Fibroblast of skin of left biceps (primary cell): ENCODE data around the gene ARHGAP27.
A peak's percentile ranks its signal among the peaks of the same experiment; 100 is the strongest.

Experiments used
- DNase-seq, 2 experiments: peaks; one replicate each; pipeline ENCODE4 v3.0.0-alpha.2; 2013; ENCODE audit warnings: low read depth in 2 of 2

Gene ARHGAP27

GRCh38 chr17:45430738-45431530 lies 1.7 kb downstream of the ARHGAP27 start:
- DNase-seq = no peak

GRCh38 chr17:45430006-45430737 lies 2.5 kb downstream of the ARHGAP27 start:
- DNase-seq = no peak

- no peak for DNase-seq
These were observed 3.2 kb downstream of the ARHGAP27 start for GRCh38 chr17:45429339-45430005.

- DNase-seq = no peak
These were observed 3.7 kb downstream of the ARHGAP27 start for GRCh38 chr17:45428931-45429338.

GRCh38 chr17:45428050-45428617 lies 4.5 kb downstream of the ARHGAP27 start:
- DNase-seq = peak in 1 of 2 experiments; percentile 12

- no peak for DNase-seq
These were observed 5.4 kb downstream of the ARHGAP27 start for GRCh38 chr17:45427181-45427835.

GRCh38 chr17:45426561-45426960 lies 6.1 kb downstream of the ARHGAP27 start:
- DNase-seq = no peak

GRCh38 chr17:45425984-45426413 lies 6.7 kb downstream of the ARHGAP27 start:
- no peak for DNase-seq

GRCh38 chr17:45425125-45425983 lies 7.3 kb downstream of the ARHGAP27 start:
- peak; percentile 20 to 31 for DNase-seq

- DNase-seq = no peak
These were observed 7.9 kb downstream of the ARHGAP27 start for GRCh38 chr17:45424769-45425124.

GRCh38 chr17:45423975-45424335 lies 8.7 kb downstream of the ARHGAP27 start:
- no peak for DNase-seq

GRCh38 chr17:45423304-45423974 lies 9.2 kb downstream of the ARHGAP27 start:
- no peak for DNase-seq

- DNase-seq = no peak
These were observed 17.4 kb downstream of the ARHGAP27 start for GRCh38 chr17:45414990-45415881.

GRCh38 chr17:45413498-45413923 lies 19.2 kb downstream of the ARHGAP27 start:
- no peak for DNase-seq

GRCh38 chr17:45411348-45412105 lies 21.1 kb downstream of the ARHGAP27 start:
- no peak for DNase-seq

- DNase-seq = no peak
These were observed 22.3 kb downstream of the ARHGAP27 start for GRCh38 chr17:45410144-45411091.

- DNase-seq = no peak
These were observed 23.0 kb downstream of the ARHGAP27 start for GRCh38 chr17:45409659-45410076.
